ENCODE data around the gene SCAMP1.

DNA sequence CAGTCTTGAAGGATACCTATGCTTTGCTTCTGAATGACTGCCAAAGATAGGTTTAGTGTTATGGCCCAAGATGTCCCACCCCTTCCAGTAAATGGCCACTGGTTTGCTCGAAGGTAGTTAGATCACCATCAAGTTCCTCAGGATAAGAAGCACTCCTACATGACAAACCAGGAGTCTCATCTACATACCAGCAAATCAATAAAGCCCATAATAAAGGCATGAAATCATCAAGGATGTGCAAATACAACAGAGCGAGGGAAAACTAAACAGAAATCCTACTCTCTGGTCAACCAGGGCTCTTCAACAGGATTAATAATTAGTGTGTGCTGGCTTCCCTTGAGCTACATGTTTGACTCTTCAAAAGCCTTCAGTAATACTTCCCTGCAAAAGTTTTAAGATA lies 147.1 kb downstream of the SCAMP1 start:
- TF ChIP-seq POLR2AphosphoS5 (IDR thresholded peaks at IDR 0.05; ENCODE audit: low read depth, low read length) (no peak), EP300 (IDR thresholded peaks at IDR 0.05; ENCODE audit: borderline replicate concordance in 1 of 2, low read depth in 1 of 2, low read length in 1 of 2) (no peak), ELF1 (IDR thresholded peaks at IDR 0.05) (no peak), RFX5 (IDR thresholded peaks at IDR 0.05; ENCODE audit: low read length) (no peak), YY1 (IDR thresholded peaks at IDR 0.05; ENCODE audit: low read depth) (no peak), RCOR1 (IDR thresholded peaks at IDR 0.05; ENCODE audit: low read length) (no peak), SIN3A (IDR thresholded peaks at IDR 0.05; ENCODE audit: borderline replicate concordance, low read depth, low read length) (no peak), EZH2phosphoT487 (IDR thresholded peaks at IDR 0.05; ENCODE audit: borderline replicate concordance, low read depth) (no peak), SMC3 (IDR thresholded peaks at IDR 0.05; ENCODE audit: low read depth, low read length) (no peak)
- TF ChIP-seq, protein P1, sequence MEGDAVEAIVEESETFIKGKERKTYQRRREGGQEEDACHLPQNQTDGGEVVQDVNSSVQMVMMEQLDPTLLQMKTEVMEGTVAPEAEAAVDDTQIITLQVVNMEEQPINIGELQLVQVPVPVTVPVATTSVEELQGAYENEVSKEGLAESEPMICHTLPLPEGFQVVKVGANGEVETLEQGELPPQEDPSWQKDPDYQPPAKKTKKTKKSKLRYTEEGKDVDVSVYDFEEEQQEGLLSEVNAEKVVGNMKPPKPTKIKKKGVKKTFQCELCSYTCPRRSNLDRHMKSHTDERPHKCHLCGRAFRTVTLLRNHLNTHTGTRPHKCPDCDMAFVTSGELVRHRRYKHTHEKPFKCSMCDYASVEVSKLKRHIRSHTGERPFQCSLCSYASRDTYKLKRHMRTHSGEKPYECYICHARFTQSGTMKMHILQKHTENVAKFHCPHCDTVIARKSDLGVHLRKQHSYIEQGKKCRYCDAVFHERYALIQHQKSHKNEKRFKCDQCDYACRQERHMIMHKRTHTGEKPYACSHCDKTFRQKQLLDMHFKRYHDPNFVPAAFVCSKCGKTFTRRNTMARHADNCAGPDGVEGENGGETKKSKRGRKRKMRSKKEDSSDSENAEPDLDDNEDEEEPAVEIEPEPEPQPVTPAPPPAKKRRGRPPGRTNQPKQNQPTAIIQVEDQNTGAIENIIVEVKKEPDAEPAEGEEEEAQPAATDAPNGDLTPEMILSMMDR (IDR thresholded peaks at IDR 0.05), result no peak
- TF ChIP-seq, protein P2, sequence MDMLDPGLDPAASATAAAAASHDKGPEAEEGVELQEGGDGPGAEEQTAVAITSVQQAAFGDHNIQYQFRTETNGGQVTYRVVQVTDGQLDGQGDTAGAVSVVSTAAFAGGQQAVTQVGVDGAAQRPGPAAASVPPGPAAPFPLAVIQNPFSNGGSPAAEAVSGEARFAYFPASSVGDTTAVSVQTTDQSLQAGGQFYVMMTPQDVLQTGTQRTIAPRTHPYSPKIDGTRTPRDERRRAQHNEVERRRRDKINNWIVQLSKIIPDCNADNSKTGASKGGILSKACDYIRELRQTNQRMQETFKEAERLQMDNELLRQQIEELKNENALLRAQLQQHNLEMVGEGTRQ (IDR thresholded peaks at IDR 0.05; ENCODE audit: borderline replicate concordance, low read depth, low read length), result no peak
- TF ChIP-seq, protein P3, sequence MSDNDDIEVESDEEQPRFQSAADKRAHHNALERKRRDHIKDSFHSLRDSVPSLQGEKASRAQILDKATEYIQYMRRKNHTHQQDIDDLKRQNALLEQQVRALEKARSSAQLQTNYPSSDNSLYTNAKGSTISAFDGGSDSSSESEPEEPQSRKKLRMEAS (IDR thresholded peaks at IDR 0.05; ENCODE audit: low read depth), result no peak
- TF ChIP-seq, protein P4, sequence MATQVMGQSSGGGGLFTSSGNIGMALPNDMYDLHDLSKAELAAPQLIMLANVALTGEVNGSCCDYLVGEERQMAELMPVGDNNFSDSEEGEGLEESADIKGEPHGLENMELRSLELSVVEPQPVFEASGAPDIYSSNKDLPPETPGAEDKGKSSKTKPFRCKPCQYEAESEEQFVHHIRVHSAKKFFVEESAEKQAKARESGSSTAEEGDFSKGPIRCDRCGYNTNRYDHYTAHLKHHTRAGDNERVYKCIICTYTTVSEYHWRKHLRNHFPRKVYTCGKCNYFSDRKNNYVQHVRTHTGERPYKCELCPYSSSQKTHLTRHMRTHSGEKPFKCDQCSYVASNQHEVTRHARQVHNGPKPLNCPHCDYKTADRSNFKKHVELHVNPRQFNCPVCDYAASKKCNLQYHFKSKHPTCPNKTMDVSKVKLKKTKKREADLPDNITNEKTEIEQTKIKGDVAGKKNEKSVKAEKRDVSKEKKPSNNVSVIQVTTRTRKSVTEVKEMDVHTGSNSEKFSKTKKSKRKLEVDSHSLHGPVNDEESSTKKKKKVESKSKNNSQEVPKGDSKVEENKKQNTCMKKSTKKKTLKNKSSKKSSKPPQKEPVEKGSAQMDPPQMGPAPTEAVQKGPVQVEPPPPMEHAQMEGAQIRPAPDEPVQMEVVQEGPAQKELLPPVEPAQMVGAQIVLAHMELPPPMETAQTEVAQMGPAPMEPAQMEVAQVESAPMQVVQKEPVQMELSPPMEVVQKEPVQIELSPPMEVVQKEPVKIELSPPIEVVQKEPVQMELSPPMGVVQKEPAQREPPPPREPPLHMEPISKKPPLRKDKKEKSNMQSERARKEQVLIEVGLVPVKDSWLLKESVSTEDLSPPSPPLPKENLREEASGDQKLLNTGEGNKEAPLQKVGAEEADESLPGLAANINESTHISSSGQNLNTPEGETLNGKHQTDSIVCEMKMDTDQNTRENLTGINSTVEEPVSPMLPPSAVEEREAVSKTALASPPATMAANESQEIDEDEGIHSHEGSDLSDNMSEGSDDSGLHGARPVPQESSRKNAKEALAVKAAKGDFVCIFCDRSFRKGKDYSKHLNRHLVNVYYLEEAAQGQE (IDR thresholded peaks at IDR 0.05; ENCODE audit: low read depth, low read length), result no peak
